ENCODE results near the gene MEN1.

DNA sequence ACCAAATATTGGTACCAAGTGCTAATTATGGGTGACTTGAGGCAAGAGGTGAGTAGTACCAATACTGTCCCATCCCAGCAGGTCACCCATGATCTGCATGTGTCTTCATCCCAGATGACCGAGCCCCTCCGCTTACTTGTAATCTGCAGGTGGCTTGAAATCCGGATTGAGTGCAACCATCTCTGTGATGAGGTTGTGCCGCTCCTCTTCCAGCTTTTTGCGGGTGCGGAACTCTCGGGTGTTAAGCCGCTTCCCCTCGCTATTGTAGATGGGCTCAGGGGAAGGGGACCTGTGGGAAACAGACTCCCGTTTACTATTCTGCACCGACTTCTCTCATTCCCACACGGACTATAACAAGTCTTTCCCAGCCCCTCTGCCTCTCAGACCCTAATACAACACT is 40.2 kb downstream of the MEN1 start:
- TF ChIP-seq, protein P1, sequence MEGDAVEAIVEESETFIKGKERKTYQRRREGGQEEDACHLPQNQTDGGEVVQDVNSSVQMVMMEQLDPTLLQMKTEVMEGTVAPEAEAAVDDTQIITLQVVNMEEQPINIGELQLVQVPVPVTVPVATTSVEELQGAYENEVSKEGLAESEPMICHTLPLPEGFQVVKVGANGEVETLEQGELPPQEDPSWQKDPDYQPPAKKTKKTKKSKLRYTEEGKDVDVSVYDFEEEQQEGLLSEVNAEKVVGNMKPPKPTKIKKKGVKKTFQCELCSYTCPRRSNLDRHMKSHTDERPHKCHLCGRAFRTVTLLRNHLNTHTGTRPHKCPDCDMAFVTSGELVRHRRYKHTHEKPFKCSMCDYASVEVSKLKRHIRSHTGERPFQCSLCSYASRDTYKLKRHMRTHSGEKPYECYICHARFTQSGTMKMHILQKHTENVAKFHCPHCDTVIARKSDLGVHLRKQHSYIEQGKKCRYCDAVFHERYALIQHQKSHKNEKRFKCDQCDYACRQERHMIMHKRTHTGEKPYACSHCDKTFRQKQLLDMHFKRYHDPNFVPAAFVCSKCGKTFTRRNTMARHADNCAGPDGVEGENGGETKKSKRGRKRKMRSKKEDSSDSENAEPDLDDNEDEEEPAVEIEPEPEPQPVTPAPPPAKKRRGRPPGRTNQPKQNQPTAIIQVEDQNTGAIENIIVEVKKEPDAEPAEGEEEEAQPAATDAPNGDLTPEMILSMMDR (tag by site-specific recombination; IDR thresholded peaks at IDR 0.05), result no peak
- TF ChIP-seq ZNF24 (tag by site-specific recombination; IDR thresholded peaks at IDR 0.05) (no peak), ZNF2 (tag by site-specific recombination; IDR thresholded peaks at IDR 0.05) (no peak), YY1 (tag by site-specific recombination; IDR thresholded peaks at IDR 0.05) (no peak), ZNF701 (tag by site-specific recombination; IDR thresholded peaks at IDR 0.05) (no peak), ZNF596 (tag by site-specific recombination; IDR thresholded peaks at IDR 0.05) (no peak)

All from HEK293 (cell line).